Measurements from ENCODE around the gene CNTNAP5. TPM values are rescaled to one million over a fixed set of nuclear protein-coding genes. Genes with fewer than 3 reads are reported as not detected.

Gene CNTNAP5
- total RNA-seq, 2 donors from 2014 or later = not detected

DNA sequence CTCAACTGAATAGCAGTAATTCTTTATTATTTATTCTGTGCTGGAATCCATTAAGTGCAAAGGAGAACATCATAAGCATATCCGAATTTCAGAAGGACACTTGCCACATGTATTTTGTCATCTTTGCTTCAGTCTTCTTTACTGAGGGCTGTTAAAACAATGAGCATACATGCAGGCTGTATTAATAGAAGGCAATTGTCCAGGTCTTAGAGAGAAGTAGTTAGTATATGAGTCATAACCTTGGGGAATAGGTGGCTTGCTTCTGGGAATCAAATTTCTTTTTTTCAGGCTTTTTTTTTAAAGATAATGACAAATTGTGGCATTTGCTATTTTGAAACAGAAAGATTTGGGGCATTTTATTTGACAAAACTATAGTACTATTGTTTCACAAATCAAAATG lies 773.5 kb downstream of the CNTNAP5 start:
- ATAC-seq (no peak), DNase-seq (ENCODE audit: low spot score) (no peak)
- H3K4me3 Mint-ChIP-seq = no peak overlapping the region
- peaks cover 4% of the 10 kb centered on the region for H3K9me3 Mint-ChIP-seq
- no peaks in the 10 kb centered on the region for H3K27me3 Mint-ChIP-seq
- H3K27ac Mint-ChIP-seq = no peak overlapping the region
- no peaks in the 10 kb centered on the region for H3K36me3 Mint-ChIP-seq
- H3K4me1 Mint-ChIP-seq (ENCODE audit: low read depth in 2 of 2) = no peaks in the 10 kb centered on the region

DNA sequence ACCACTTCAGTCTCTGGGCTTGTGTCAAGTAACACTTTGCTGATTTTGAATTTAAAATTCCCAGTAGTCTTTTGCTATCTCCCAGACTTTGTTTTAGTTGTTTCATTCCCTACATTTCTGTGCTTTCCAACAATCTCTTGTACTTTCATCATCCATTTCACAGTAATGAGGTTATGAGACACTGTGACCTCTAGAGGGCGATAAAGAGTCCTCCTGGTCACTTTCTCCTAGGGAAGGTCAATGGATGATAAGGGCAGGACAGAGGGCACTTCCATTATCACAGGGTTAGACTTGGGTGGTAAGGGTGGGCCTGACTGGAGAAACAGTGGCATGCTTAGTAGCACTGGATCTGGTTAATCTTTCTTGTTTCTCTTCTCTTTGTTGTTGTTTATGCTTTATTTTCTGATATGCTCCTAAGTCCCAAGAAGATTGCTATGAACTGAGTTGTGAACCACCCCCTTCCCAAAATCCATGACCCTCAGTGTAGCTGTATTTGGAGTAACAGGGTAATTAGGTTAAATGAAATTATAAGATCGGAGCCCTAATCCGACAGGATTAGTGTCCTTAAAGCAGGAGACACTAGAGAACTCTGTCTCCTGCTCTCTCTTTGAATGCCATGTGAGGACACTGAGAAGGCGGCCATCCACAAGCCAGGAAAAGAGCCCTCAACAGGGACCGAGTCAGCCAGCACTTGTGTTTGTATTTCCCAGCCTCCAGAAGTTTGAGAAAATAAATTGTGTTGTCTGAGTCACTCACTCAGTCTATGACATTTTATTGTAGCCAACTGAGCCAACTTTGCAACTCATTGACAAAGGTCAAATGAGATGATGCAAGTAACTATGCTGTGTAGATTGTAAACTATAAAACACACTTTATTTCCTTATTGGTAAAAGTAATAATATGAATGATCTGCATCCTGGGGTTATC lies 779.2 kb downstream of the CNTNAP5 start:
- H3K27me3 Mint-ChIP-seq = no peaks in the 10 kb centered on the region
- ATAC-seq (no peak), DNase-seq (ENCODE audit: low spot score) (no peak)
- no peak overlapping the region for H3K27ac Mint-ChIP-seq
- no peak overlapping the region for H3K4me3 Mint-ChIP-seq
- H3K9me3 Mint-ChIP-seq = peaks cover 4% of the 10 kb centered on the region
- H3K4me1 Mint-ChIP-seq (ENCODE audit: low read depth in 2 of 2) = no peaks in the 10 kb centered on the region
- no peaks in the 10 kb centered on the region for H3K36me3 Mint-ChIP-seq

DNA sequence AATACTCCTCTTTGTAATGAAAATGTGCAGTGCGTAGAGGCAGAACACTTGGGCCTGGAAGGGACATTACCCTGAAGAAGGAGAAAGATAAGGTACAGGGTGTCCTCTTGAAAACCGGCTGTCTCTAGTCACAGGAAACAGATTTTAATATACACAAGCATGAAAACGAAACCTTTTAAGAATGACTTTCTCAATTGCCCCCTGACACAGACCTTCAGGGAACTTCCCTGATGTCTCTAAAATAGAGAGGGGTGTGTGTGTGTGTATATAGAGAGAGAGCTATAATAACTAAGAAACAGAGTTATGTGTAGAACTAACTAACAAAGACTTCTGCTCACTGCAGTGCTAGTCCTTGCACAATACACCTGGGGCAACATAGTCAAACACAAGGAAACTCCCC lies 780.0 kb downstream of the CNTNAP5 start:
- Mint-ChIP-seq H3K4me3 (no peak overlapping the region), H3K27ac (no peak overlapping the region), H3K27me3 (no peaks in the 10 kb centered on the region), H3K9me3 (peaks cover 4% of the 10 kb centered on the region), H3K4me1 (ENCODE audit: low read depth in 2 of 2) (no peaks in the 10 kb centered on the region), H3K36me3 (no peaks in the 10 kb centered on the region)
- DNase-seq (ENCODE audit: low spot score) (no peak), ATAC-seq (no peak)

DNA sequence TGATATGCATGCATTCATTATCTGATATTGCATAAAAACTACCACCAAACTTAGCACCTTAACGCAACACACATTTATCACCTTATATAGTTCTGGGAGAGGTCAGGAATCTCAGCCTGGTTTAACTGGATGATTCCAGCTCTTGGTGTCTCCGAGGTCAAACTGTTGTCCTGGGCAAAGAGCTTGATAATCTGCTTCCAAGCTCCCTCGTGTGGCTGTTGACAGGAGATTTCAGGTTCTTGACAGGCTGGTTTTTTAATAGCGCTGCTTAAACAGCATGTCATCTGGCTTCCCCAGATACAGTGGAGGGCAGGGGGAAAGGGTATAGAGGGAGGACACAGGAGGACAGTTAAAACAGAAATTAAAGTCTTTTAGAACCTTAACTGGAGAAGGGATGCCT lies 785.0 kb downstream of the CNTNAP5 start:
- ATAC-seq (no peak), DNase-seq (ENCODE audit: low spot score) (no peak)
- no peak overlapping the region for H3K4me3 Mint-ChIP-seq
- H3K4me1 Mint-ChIP-seq (ENCODE audit: low read depth in 2 of 2) = no peaks in the 10 kb centered on the region
- peaks cover 4% of the 10 kb centered on the region for H3K9me3 Mint-ChIP-seq
- no peaks in the 10 kb centered on the region for H3K36me3 Mint-ChIP-seq
- no peak overlapping the region for H3K27ac Mint-ChIP-seq
- no peaks in the 10 kb centered on the region for H3K27me3 Mint-ChIP-seq

DNA sequence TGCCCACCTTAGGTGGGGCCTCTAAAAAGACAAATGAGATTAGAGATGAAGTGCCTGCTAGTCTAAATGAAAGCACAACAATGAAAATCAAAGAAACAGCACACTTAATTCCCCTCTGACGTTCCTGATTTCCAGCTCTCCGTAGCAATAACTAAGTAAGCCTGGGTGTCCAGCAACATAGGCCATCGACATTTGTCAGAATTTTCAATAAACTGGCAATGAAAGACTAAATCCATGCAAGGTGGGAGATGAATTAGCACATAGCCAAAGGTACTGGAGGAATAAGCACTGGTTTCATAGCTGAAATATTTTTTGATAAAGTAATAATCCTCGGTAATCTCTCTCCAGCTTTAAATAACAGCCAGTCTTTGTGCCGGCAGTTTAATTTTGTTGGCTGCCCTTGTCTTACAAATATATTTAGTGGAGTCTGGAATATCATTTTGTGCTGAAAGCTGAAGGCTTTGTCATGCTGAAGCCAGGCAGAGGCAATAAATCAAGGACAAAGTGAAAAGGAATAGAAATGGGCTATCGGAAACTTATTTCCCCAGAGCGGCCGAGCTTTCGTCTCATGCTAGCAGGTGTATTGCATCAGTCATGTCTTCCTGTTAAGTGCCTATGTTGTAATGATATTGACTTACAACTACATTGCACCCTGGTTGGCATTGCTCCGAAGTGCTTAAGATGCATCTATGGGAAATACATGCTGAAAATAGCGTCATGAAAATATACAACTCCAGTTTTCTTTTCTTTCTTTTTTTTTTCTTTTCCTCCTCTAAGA lies 790.1 kb downstream of the CNTNAP5 start:
- H3K36me3 Mint-ChIP-seq = no peaks in the 10 kb centered on the region

DNA sequence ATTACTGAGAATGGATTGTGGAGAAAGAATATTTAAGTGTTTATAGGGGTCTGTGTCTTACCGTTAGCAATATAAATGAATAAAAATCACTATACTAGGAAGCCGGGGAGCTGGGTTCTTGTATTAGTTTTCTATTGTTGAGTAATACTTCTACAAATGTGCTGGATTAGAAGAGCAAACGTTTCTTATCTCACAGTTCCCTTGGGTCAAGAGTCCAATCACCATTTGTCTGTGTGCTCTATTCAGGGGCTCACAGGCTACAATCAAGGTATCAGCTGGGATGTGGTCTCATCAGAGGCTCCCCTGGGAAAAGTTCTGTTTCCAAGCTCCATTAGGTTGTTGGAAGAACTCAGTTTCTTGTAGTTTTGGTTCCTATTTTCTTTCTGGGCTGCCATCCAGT lies 790.9 kb downstream of the CNTNAP5 start:
- peaks cover 4% of the 10 kb centered on the region for H3K9me3 Mint-ChIP-seq
- no peaks in the 10 kb centered on the region for H3K27me3 Mint-ChIP-seq
- H3K27ac Mint-ChIP-seq = no peak overlapping the region
- no peak overlapping the region for H3K4me3 Mint-ChIP-seq
- H3K4me1 Mint-ChIP-seq (ENCODE audit: low read depth in 2 of 2) = no peaks in the 10 kb centered on the region
- H3K36me3 Mint-ChIP-seq = no peaks in the 10 kb centered on the region
- ATAC-seq (no peak), DNase-seq (ENCODE audit: low spot score) (no peak)

More for the DNA sequence above, 790.1 kb downstream of the CNTNAP5 start:
- no peak for ATAC-seq
- DNase-seq (ENCODE audit: low spot score) = no peak
- H3K27ac Mint-ChIP-seq = no peak overlapping the region
- no peaks in the 10 kb centered on the region for H3K27me3 Mint-ChIP-seq
- no peak overlapping the region for H3K4me3 Mint-ChIP-seq
- no peaks in the 10 kb centered on the region for H3K4me1 Mint-ChIP-seq (ENCODE audit: low read depth in 2 of 2)
- H3K9me3 Mint-ChIP-seq = peaks cover 4% of the 10 kb centered on the region

DNA sequence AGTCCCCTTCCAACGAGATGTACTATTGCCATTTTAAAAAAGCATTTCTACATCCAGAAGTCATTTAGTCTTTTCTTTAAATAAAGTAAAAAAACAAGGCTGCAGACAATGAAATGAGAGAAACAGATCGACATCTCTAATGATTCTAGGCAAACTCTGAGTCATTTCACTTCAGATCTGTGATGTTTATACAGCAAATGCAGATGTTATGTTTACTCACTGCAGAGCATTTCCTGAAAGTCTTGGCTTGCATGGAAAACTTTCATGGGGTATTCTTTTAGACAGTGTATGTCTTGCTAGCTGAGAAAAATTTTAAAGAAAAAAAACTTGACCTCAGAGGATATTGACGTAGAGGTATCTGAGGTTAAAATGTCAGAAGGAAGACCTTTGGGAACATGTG lies 797.4 kb downstream of the CNTNAP5 start:
- no peaks in the 10 kb centered on the region for H3K4me1 Mint-ChIP-seq (ENCODE audit: low read depth in 2 of 2)
- no peak overlapping the region for H3K4me3 Mint-ChIP-seq
- no peaks in the 10 kb centered on the region for H3K27me3 Mint-ChIP-seq
- H3K27ac Mint-ChIP-seq = no peak overlapping the region
- H3K9me3 Mint-ChIP-seq = peaks cover 7% of the 10 kb centered on the region
- no peaks in the 10 kb centered on the region for H3K36me3 Mint-ChIP-seq
- ATAC-seq (no peak), DNase-seq (ENCODE audit: low spot score) (no peak)

DNA sequence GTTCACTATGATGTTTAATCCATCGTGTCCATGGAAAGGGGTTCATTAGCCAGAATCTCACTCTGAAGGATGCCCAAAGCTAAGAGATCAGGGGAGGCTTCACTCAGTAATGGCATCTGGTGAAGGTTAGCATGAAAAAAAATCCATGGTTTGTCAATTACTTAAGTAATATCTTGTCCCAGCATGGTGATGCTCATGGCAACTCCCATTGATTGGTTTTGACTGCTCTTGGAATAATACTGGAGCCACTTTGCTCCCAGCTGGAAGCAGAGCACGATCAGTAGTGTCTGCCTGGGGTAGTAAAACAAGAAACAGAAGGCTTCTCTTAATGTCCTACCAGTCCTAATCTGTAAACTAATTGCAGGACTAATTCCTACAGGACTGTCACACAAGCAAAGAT lies 799.4 kb downstream of the CNTNAP5 start:
- Mint-ChIP-seq H3K9me3 (peaks cover 6% of the 10 kb centered on the region), H3K4me3 (no peak overlapping the region), H3K36me3 (peaks cover 4% of the 10 kb centered on the region), H3K27me3 (no peaks in the 10 kb centered on the region), H3K4me1 (ENCODE audit: low read depth in 2 of 2) (no peaks in the 10 kb centered on the region), H3K27ac (no peak overlapping the region)
- DNase-seq (ENCODE audit: low spot score) (no peak), ATAC-seq (no peak)

DNA sequence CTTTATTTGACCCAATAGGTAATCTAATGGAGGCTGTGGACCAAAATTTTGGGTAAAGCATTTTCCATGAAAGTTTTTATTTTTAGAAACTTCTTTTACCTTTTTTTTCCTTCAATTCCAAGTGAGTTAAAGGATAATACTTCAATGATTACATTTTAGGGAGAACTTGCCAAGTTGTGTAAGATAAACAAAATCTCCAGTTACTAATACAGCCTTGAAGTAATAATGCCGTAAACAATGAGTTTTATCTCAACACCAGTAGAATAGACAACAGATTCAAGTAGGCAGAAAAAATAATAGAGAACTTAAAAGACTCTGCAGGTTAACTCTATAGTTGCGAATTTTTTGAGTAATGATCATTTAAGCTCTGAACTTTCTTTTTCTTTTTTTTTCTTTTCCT lies 807.4 kb downstream of the CNTNAP5 start:
- ATAC-seq = no peak
- H3K36me3 Mint-ChIP-seq = peaks cover 4% of the 10 kb centered on the region
- H3K27ac Mint-ChIP-seq = no peak overlapping the region
- H3K4me3 Mint-ChIP-seq = no peak overlapping the region
- H3K4me1 Mint-ChIP-seq (ENCODE audit: low read depth in 2 of 2) = no peaks in the 10 kb centered on the region
- H3K27me3 Mint-ChIP-seq = no peaks in the 10 kb centered on the region
- peaks cover 12% of the 10 kb centered on the region for H3K9me3 Mint-ChIP-seq
- no peak for DNase-seq (ENCODE audit: low spot score)

DNA sequence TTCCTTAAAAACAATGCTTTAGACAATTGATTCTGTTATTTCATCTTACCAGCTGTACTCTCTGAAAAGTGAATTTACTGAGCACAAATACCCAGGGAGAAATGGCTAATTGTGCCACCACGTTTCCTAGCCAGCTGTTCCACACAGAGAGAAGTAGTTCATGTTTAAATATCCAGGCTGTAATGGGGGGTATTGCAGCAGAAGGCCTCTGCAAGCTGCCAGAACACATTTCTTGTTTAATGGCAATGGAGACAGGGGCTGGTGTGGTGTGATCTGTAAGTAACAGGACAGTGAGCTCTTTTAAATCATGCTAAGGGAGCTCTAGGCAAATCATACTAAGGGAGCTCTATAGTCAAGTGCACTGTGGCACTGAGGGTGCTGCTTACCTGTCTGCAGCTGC lies 809.2 kb downstream of the CNTNAP5 start:
- Mint-ChIP-seq H3K36me3 (no peaks in the 10 kb centered on the region), H3K27ac (no peak overlapping the region), H3K4me3 (no peak overlapping the region), H3K27me3 (no peaks in the 10 kb centered on the region), H3K4me1 (ENCODE audit: low read depth in 2 of 2) (no peaks in the 10 kb centered on the region), H3K9me3 (peaks cover 10% of the 10 kb centered on the region)
- no peak for ATAC-seq
- no peak for DNase-seq (ENCODE audit: low spot score)

DNA sequence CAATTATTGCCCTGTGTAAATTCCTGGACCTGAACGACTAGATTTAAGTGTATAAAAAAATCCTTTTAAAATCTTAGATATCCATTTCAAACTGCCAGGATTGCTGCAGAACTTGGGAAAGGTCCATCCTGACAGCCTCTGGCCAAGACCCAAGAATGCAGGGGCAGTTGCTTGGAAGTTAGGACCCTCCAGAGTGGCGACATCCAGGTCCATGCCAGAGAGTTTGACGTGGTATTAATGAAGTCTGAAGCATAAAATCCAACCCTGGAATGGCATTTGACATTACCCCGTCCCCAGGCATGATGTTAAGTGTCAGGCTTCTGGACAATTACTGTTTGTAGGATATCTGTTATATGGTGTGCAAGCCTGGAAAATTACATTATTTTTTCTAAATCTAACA lies 810.2 kb downstream of the CNTNAP5 start:
- peaks cover 14% of the 10 kb centered on the region for H3K9me3 Mint-ChIP-seq
- no peak for ATAC-seq
- no peak overlapping the region for H3K4me3 Mint-ChIP-seq
- DNase-seq (ENCODE audit: low spot score) = no peak
- H3K27me3 Mint-ChIP-seq = no peaks in the 10 kb centered on the region
- H3K36me3 Mint-ChIP-seq = no peaks in the 10 kb centered on the region
- H3K27ac Mint-ChIP-seq = no peak overlapping the region
- no peaks in the 10 kb centered on the region for H3K4me1 Mint-ChIP-seq (ENCODE audit: low read depth in 2 of 2)

DNA sequence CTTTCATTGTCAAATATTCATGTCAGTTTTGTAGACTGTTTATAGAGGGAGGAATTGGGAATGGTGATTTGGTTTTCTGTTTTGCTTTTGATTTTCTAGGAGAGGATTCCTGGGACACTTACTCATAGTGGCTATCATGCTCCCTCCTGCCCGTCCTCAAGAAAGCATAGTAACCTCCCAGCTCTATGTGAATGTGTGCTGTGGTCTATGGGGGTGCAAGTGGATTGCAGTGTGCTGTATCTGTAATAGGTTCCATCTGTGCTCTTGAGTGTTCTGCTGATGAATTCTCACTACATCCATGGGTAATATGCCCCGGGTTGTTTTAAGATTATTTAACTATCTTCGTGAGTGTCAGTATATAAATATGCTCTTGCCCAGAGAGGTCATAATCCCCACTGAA lies 811.3 kb downstream of the CNTNAP5 start:
- Mint-ChIP-seq H3K27me3 (no peaks in the 10 kb centered on the region), H3K4me3 (no peak overlapping the region), H3K36me3 (no peaks in the 10 kb centered on the region), H3K9me3 (peaks cover 15% of the 10 kb centered on the region), H3K4me1 (ENCODE audit: low read depth in 2 of 2) (no peaks in the 10 kb centered on the region), H3K27ac (no peak overlapping the region)
- no peak for ATAC-seq
- DNase-seq (ENCODE audit: low spot score) = no peak

DNA sequence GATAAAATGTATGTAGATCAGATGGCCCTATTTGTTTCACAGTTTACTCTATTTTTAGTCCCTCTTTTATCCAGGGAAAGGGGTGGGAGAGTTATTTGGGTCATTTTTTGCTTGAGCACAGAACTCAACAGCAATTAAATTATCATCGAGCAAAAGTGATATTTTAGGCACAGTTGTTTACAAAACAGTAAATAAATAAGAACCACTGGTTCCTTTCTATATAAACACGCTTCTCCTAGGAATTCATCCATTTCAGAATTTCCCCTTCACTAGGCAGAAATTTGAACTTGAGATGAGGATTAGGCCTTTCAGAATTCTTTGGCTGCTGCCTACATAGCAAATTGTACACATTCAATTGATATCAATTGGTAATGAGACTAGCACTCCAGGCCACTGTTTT lies 812.4 kb downstream of the CNTNAP5 start:
- no peak for DNase-seq (ENCODE audit: low spot score)
- no peak overlapping the region for H3K27ac Mint-ChIP-seq
- H3K27me3 Mint-ChIP-seq = no peaks in the 10 kb centered on the region
- ATAC-seq = no peak
- no peak overlapping the region for H3K4me3 Mint-ChIP-seq
- peaks cover 17% of the 10 kb centered on the region for H3K9me3 Mint-ChIP-seq
- H3K4me1 Mint-ChIP-seq (ENCODE audit: low read depth in 2 of 2) = no peaks in the 10 kb centered on the region
- no peaks in the 10 kb centered on the region for H3K36me3 Mint-ChIP-seq

DNA sequence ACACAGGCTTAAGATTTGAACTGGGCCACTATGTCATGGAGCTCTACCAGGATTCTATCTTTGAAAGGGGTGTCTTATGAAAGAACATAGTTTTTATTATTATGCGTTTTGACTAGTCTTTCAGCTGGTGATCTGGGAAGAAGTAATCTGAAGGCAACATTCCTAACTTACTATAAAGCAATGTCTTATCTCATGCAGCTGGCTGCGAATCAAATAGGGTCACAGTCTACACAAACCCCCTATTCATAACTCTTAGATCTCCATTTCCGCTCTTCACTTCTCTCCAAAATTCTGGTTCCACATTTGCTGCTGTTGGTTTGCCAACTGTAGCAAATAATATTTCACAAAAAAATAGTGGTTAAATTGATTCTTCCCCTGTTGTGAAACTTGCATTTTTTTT lies 813.3 kb downstream of the CNTNAP5 start:
- H3K9me3 Mint-ChIP-seq = peaks cover 17% of the 10 kb centered on the region
- DNase-seq (ENCODE audit: low spot score) (no peak), ATAC-seq (no peak)
- H3K27ac Mint-ChIP-seq = no peak overlapping the region
- no peaks in the 10 kb centered on the region for H3K27me3 Mint-ChIP-seq
- H3K36me3 Mint-ChIP-seq = no peaks in the 10 kb centered on the region
- H3K4me3 Mint-ChIP-seq = no peak overlapping the region
- H3K4me1 Mint-ChIP-seq (ENCODE audit: low read depth in 2 of 2) = no peaks in the 10 kb centered on the region
